Endothelial cell of umbilical vein (primary cell): ENCODE results near the gene KCNQ5. TPM values are rescaled to one million over a fixed set of nuclear protein-coding genes. Genes with fewer than 3 reads are reported as not detected.

ENCODE experiments used
- BruUV-seq: library from RNA; stranded (reverse); fragments of 400-500 nt; replicated peaks from 2 replicates; lab custom pipeline; 2021; lab: Mats Ljungman, UMichigan
- CTCF ChIA-PET: fragments of 300-600, 350-600 bp; sonication (Branson Sonifier 250); formaldehyde crosslinking; loops from one replicate; lab custom pipeline; 2021; ENCODE audit warnings: antibody characterized with exemption, inconsistent platforms; lab: Charles Lee
- POLR2A ChIA-PET: fragments of 300-600, 350-600 bp; sonication (Branson Sonifier 250); formaldehyde crosslinking; loops from one replicate; lab custom pipeline; 2021; ENCODE audit warnings: antibody characterized with exemption, inconsistent platforms; lab: Charles Lee
- DNase-seq: peaks from one replicate; pipeline ENCODE4 v3.0.0-alpha.2; 2011; ENCODE audit warnings: low read depth, low spot score
- FAIRE-seq: peaks from 2 replicates; lab custom pipeline; 2011; peaks lifted over from hg19 to GRCh38; lab: Jason Lieb, UNC
- H2AFZ ChIP-seq: 2 replicates; pipeline ENCODE4 v1.6.0; 2012; ENCODE audit warnings: low read depth, low read length, control low read depth, inconsistent platforms
- H3K27ac ChIP-seq: 2 replicates; pipeline ENCODE4 v1.5.1; 2011; ENCODE audit warnings: low read depth, mild to moderate bottlenecking, control low read depth, low read length, moderate library complexity; ENCODE audit not compliant: insufficient read depth
- H3K27me3 ChIP-seq, 2 experiments: 2 replicates each; pipeline versions ENCODE4 v1.6.0 to v1.6.1; 2011; ENCODE audit warnings: low read length in 2 of 2, mixed read lengths in 1 of 2; ENCODE audit not compliant: control insufficient read depth in 2 of 2, insufficient read depth in 2 of 2
- H3K36me3 ChIP-seq, 2 experiments: 2 replicates in 1 of 2; 3 replicates in 1 of 2; pipeline ENCODE4 v1.5.1; 2011; ENCODE audit warnings: low read length in 2 of 2, mild to moderate bottlenecking in 1 of 2, moderate library complexity in 1 of 2; ENCODE audit not compliant: control insufficient read depth in 2 of 2, insufficient read depth in 2 of 2; ENCODE audit errors: extremely low read depth in 1 of 2
- H3K4me1 ChIP-seq: 3 replicates; pipeline ENCODE4 v1.5.1; 2011; ENCODE audit warnings: mild to moderate bottlenecking, low read length; ENCODE audit not compliant: control insufficient read depth, insufficient read depth; ENCODE audit errors: extremely low read depth
- H3K4me2 ChIP-seq: 2 replicates; pipeline ENCODE4 v1.6.1; 2011; ENCODE audit warnings: low read length, control low read depth, mixed read lengths; ENCODE audit not compliant: insufficient read depth
- H3K4me3 ChIP-seq, 3 experiments: fragments of 200-600 bp in 1 of 3; sonication (generic), shearing (Covaris generic) in 1 of 3; replicated peaks in 1 of 3; 2 replicates each; pipeline ENCODE4 v1.5.1; 2011 to 2016; ENCODE audit warnings: control low read depth in 3 of 3, low read length in 3 of 3, mild to moderate bottlenecking in 2 of 3, inconsistent platforms in 1 of 3, low read depth in 1 of 3, moderate library complexity in 1 of 3; ENCODE audit not compliant: insufficient read depth in 1 of 3
- H3K79me2 ChIP-seq: 2 replicates; pipeline ENCODE4 v1.6.0; 2012; ENCODE audit warnings: low read length, inconsistent platforms; ENCODE audit not compliant: control insufficient read depth, insufficient read depth
- H3K9ac ChIP-seq: replicated peaks from 2 replicates; pipeline ENCODE3; 2011; ENCODE audit warnings: low read length, control low read depth; ENCODE audit not compliant: insufficient read depth; ENCODE audit errors: extremely low read depth
- H3K9me1 ChIP-seq: replicated peaks from 3 replicates; pipeline ENCODE4 v1.6.0; 2011; ENCODE audit warnings: mild to moderate bottlenecking, low read length; ENCODE audit not compliant: control insufficient read depth, insufficient read depth; ENCODE audit errors: extremely low read depth
- H3K9me3 ChIP-seq: replicated peaks from 2 replicates; pipeline ENCODE4 v1.5.1; 2012; ENCODE audit warnings: low read length, inconsistent platforms; ENCODE audit not compliant: control insufficient read depth, insufficient read depth
- H4K20me1 ChIP-seq: replicated peaks from 2 replicates; pipeline ENCODE3; 2011; ENCODE audit warnings: mild to moderate bottlenecking, low read length; ENCODE audit not compliant: control insufficient read depth, insufficient read depth; ENCODE audit errors: extremely low read depth
- EZH2 ChIP-seq: IDR thresholded peaks from 2 replicates; pipeline ENCODE4 v1.6.1; 2012; ENCODE audit warnings: borderline replicate concordance, low read depth, mild to moderate bottlenecking, moderate library complexity, low read length, inconsistent platforms; ENCODE audit not compliant: severe bottlenecking
- FOS ChIP-seq: IDR thresholded peaks from 2 replicates; pipeline ENCODE4 v1.6.1; 2011; ENCODE audit warnings: mild to moderate bottlenecking, low read length, moderate library complexity, borderline replicate concordance; ENCODE audit not compliant: insufficient read depth
- GATA2 ChIP-seq: IDR thresholded peaks from 2 replicates; pipeline ENCODE4 v1.7.0; 2011; ENCODE audit warnings: low read depth, mild to moderate bottlenecking, moderate library complexity, mixed read lengths, low read length; ENCODE audit not compliant: insufficient read length, insufficient read depth
- JUN ChIP-seq: IDR thresholded peaks from 2 replicates; pipeline ENCODE4 v1.6.1; 2011; ENCODE audit warnings: borderline replicate concordance, low read depth; ENCODE audit not compliant: insufficient read length, insufficient read depth
- MYC ChIP-seq: IDR thresholded peaks from one replicate; pipeline ENCODE4 v1.6.1; 2011; ENCODE audit warnings: mild to moderate bottlenecking, low read depth, low read length
- POLR2A ChIP-seq: IDR thresholded peaks from 2 replicates; pipeline ENCODE4 v1.6.1; 2012; ENCODE audit warnings: low read depth, mild to moderate bottlenecking, control low read depth, low read length
- POLR2AphosphoS5 ChIP-seq: IDR thresholded peaks from 2 replicates; pipeline ENCODE4 v1.6.1; 2012; ENCODE audit warnings: low read depth, mild to moderate bottlenecking, control low read depth, low read length, moderate library complexity; ENCODE audit not compliant: insufficient read depth
- dilution Hi-C: fragments of 300-500 bp; cut with MboI; formaldehyde crosslinking; loops from one replicate; pipeline ENCODE4 v1.15.0; 2019; ENCODE audit warnings: low sequenced_read_pairs; ENCODE audit not compliant: extremely low pct_ligation_motif_present
- intact Hi-C: fragments of 100-400 bp; cut with micrococcal nuclease; formaldehyde crosslinking; loops from one replicate; pipeline ENCODE4 v1.10.0; 2022
- polyA plus RNA-seq, 4 experiments: library from polyadenylated mRNA; depleted of rRNA in 3 of 4; stranded (reverse) in 3 of 4; unstranded in 1 of 4; fragments of >200 nt; gene quantifications; 2 replicates each; pipeline versions ENCODE4 v1.2.1 to v1.2.3, GENCODE V29; 2011 to 2012; ENCODE audit warnings: missing spikeins in 1 of 4
- total RNA-seq: library from RNA; stranded (reverse); gene quantifications from 2 replicates; pipeline ENCODE4 v1.2.3, GENCODE V29; 2021
- TF ChIP-seq, protein P1 (sequence below): IDR thresholded peaks from 2 replicates; pipeline ENCODE4 v1.6.1; 2011; ENCODE audit not compliant: insufficient read depth, insufficient read length
- TF ChIP-seq, protein P2 (sequence below), 2 donors: IDR thresholded peaks; 1 replicate in 1 of 2; 2 replicates in 1 of 2; pipeline ENCODE4 v1.5.1; 2011; ENCODE audit warnings: low read length in 2 of 2, mild to moderate bottlenecking in 2 of 2, moderate library complexity in 2 of 2, control low read depth in 1 of 2, inconsistent platforms in 1 of 2, low read depth in 1 of 2; ENCODE audit not compliant: insufficient read depth in 1 of 2; ENCODE audit errors: extremely low read depth in 1 of 2

KCNQ5 gene
- total and polyA plus RNA-seq, 2 donors (not counting 3 experiments of a cell fraction or from before 2014, with no cell fraction given) = 0.22 TPM; not detected in 1

DNA sequence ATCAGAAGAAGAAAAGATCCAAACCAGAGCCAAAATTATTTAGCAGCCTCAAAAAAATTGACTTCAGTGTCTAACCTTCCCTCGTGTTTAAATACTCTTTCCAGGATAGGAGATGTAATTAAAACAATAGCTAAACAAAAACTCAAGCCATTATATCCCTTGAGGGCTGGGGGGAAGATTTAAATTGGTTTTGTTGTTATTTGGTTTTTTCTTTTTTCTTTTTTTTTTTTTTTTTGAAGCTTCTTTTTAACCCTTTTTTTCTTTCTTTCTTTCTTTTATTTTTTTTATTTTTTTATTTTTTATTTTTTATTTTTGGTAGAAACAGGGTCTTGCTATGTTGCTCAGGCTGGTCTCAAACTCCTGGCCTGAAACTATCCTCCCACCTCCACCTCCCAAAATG, 334.4 kb downstream of the KCNQ5 start:
- FAIRE-seq (no peak), DNase-seq (no peak)
- H3K4me3 ChIP-seq = no peak overlapping the region
- H3K79me2 ChIP-seq = no peaks in the 10 kb centered on the region
- H3K4me2 ChIP-seq = no peak overlapping the region
- H3K9me3 ChIP-seq = no peaks in the 10 kb centered on the region
- H4K20me1 ChIP-seq = no peaks in the 10 kb centered on the region
- H3K9ac ChIP-seq = no peak overlapping the region
- ChIA-PET CTCF (no interaction called here), POLR2A (no interaction called here)
- no peaks in the 10 kb centered on the region for H3K27me3 ChIP-seq
- no peaks in the 10 kb centered on the region for H3K36me3 ChIP-seq
- no peak overlapping the region for H2AFZ ChIP-seq
- BruUV-seq = no TSS peak
- dilution Hi-C loops = no loop called here
- H3K9me1 ChIP-seq = no peaks in the 10 kb centered on the region
- H3K27ac ChIP-seq = no peak overlapping the region
- TF ChIP-seq FOS (no peak), MYC (no peak), POLR2AphosphoS5 (no peak), GATA2 (no peak), EZH2 (no peak), POLR2A (no peak), JUN (no peak)
- TF ChIP-seq, protein P1, sequence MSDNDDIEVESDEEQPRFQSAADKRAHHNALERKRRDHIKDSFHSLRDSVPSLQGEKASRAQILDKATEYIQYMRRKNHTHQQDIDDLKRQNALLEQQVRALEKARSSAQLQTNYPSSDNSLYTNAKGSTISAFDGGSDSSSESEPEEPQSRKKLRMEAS = no peak
- TF ChIP-seq, protein P2, sequence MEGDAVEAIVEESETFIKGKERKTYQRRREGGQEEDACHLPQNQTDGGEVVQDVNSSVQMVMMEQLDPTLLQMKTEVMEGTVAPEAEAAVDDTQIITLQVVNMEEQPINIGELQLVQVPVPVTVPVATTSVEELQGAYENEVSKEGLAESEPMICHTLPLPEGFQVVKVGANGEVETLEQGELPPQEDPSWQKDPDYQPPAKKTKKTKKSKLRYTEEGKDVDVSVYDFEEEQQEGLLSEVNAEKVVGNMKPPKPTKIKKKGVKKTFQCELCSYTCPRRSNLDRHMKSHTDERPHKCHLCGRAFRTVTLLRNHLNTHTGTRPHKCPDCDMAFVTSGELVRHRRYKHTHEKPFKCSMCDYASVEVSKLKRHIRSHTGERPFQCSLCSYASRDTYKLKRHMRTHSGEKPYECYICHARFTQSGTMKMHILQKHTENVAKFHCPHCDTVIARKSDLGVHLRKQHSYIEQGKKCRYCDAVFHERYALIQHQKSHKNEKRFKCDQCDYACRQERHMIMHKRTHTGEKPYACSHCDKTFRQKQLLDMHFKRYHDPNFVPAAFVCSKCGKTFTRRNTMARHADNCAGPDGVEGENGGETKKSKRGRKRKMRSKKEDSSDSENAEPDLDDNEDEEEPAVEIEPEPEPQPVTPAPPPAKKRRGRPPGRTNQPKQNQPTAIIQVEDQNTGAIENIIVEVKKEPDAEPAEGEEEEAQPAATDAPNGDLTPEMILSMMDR (IDR thresholded peaks at IDR 0.05; ENCODE audit: extremely low read depth in 1 of 2, insufficient read depth in 1 of 2, low read depth in 1 of 2, low read length in 2 of 2) = no peak
- intact Hi-C loops = no loop called here
- H3K4me1 ChIP-seq = peaks cover 37% of the 10 kb centered on the region
